HL-60 (cell line): ENCODE data around the gene GPATCH11.

Source experiments
- DNase-seq, 2 experiments: peaks; one replicate each; pipeline ENCODE4 v3.0.0-alpha.2; 2010 to 2020; ENCODE audit warnings: low read depth in 1 of 2, low spot score in 1 of 2
- H3K27ac ChIP-seq: fragments of 250-450 bp; sonication (Bioruptor Pico); replicated peaks from 2 replicates; pipeline ENCODE4 v1.5.1; 2020; ENCODE audit warnings: mild to moderate bottlenecking, moderate library complexity
- H3K27me3 ChIP-seq: fragments of 250-450 bp; sonication (Bioruptor Pico); 2 replicates; pipeline ENCODE4 v1.5.1; 2021; ENCODE audit warnings: mild to moderate bottlenecking, moderate library complexity; ENCODE audit not compliant: insufficient read depth, poor library complexity, severe bottlenecking
- H3K4me3 ChIP-seq: replicated peaks from 2 replicates; pipeline ENCODE4 v1.5.1; 2011; ENCODE audit warnings: mild to moderate bottlenecking, control low read depth, low read length; ENCODE audit not compliant: insufficient read depth
- CTCF ChIP-seq: IDR thresholded peaks from one replicate; pipeline ENCODE4 v1.5.1; 2011; ENCODE audit warnings: low read length, control low read depth, inconsistent platforms; ENCODE audit not compliant: insufficient read depth
- GABPA ChIP-seq: IDR thresholded peaks from 2 replicates; pipeline ENCODE4 v1.6.1; 2012; ENCODE audit warnings: low read depth
- POLR2AphosphoS5 ChIP-seq: IDR thresholded peaks from 2 replicates; pipeline ENCODE4 v1.6.1; 2012; ENCODE audit warnings: low read depth
- SPI1 ChIP-seq: IDR thresholded peaks from 2 replicates; pipeline ENCODE4 v1.6.1; 2012; ENCODE audit warnings: low read depth, mild to moderate bottlenecking, borderline replicate concordance
- TF ChIP-seq, protein P1 (sequence below): IDR thresholded peaks from 2 replicates; pipeline ENCODE4 v1.6.1; 2012; ENCODE audit warnings: low read depth; ENCODE audit not compliant: insufficient replicate concordance

GPATCH11 gene

DNA sequence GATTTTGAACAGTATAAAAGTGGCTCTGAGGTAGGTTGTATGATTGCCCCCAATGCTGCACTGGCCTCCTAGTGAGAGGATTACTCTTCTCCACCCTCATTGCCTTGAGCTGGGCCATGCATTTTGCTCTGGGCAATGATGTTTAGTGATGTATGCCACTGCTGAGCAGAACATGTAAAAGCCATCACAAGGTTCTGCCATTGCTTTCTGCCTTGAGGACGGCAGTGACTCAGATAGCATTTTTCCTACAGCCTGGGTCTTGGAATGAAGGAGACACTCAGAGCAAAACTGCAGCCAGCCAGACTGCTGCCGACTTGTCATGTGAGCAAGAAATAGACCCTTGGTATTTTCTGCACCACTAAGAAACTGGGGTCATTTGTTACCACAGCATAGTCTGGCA is 27.6 kb downstream of the GPATCH11 start:
- Histone ChIP-seq H3K27ac (no peak overlapping the region), H3K27me3 (no peaks in the 10 kb centered on the region), H3K4me3 (no peak overlapping the region)
- no peak for DNase-seq
- TF ChIP-seq, protein P1, sequence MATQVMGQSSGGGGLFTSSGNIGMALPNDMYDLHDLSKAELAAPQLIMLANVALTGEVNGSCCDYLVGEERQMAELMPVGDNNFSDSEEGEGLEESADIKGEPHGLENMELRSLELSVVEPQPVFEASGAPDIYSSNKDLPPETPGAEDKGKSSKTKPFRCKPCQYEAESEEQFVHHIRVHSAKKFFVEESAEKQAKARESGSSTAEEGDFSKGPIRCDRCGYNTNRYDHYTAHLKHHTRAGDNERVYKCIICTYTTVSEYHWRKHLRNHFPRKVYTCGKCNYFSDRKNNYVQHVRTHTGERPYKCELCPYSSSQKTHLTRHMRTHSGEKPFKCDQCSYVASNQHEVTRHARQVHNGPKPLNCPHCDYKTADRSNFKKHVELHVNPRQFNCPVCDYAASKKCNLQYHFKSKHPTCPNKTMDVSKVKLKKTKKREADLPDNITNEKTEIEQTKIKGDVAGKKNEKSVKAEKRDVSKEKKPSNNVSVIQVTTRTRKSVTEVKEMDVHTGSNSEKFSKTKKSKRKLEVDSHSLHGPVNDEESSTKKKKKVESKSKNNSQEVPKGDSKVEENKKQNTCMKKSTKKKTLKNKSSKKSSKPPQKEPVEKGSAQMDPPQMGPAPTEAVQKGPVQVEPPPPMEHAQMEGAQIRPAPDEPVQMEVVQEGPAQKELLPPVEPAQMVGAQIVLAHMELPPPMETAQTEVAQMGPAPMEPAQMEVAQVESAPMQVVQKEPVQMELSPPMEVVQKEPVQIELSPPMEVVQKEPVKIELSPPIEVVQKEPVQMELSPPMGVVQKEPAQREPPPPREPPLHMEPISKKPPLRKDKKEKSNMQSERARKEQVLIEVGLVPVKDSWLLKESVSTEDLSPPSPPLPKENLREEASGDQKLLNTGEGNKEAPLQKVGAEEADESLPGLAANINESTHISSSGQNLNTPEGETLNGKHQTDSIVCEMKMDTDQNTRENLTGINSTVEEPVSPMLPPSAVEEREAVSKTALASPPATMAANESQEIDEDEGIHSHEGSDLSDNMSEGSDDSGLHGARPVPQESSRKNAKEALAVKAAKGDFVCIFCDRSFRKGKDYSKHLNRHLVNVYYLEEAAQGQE = no peak
- no peak for TF ChIP-seq CTCF
- TF ChIP-seq SPI1 = no peak
- TF ChIP-seq POLR2AphosphoS5 = no peak
- TF ChIP-seq GABPA = no peak

GRCh38 chr2:37117566-37117965 is 33.2 kb downstream of the GPATCH11 start:
- H3K27me3 ChIP-seq = no peaks in the 10 kb centered on the region
- H3K27ac ChIP-seq = no peak overlapping the region
- no peak overlapping the region for H3K4me3 ChIP-seq
- DNase-seq = no peak
- no peak for TF ChIP-seq CTCF
- no peak for TF ChIP-seq POLR2AphosphoS5
- TF ChIP-seq SPI1 = no peak

GRCh38 chr2:37119157-37119556 is 34.8 kb downstream of the GPATCH11 start:
- TF ChIP-seq, protein P1 = no peak
- no peak for TF ChIP-seq SPI1
- TF ChIP-seq CTCF = no peak
- no peak for TF ChIP-seq GABPA
- TF ChIP-seq POLR2AphosphoS5 = no peak
- H3K27ac ChIP-seq = no peak overlapping the region
- H3K4me3 ChIP-seq = no peak overlapping the region

GRCh38 chr2:37125416-37125815 is 41.1 kb downstream of the GPATCH11 start:
- H3K27ac ChIP-seq = no peak overlapping the region
- no peak overlapping the region for H3K4me3 ChIP-seq
- no peaks in the 10 kb centered on the region for H3K27me3 ChIP-seq
- TF ChIP-seq, protein P1 = no peak
- TF ChIP-seq POLR2AphosphoS5 = no peak
- no peak for TF ChIP-seq CTCF
- no peak for TF ChIP-seq GABPA
- TF ChIP-seq SPI1 = no peak
- no peak for DNase-seq

More at GRCh38 chr2:37119157-37119556, 34.8 kb downstream of the GPATCH11 start:
- DNase-seq = no peak
- no peaks in the 10 kb centered on the region for H3K27me3 ChIP-seq
